Activated T-cell treated with anti-CD3 and anti-CD28 coated beads, Interleukin-2, amount 50 U/mL, for 1 hour (primary cell): Measurements from ENCODE around the gene KRTAP9-2.
"Not testable (repeated sequence)": the region's sequence is repeated elsewhere in the genome, so short reads cannot be mapped to it uniquely, and the experiment has no call there.

ENCODE experiments used
- DNase-seq: peaks from one replicate; pipeline ENCODE4 v3.0.0-alpha.2; 2020

Gene KRTAP9-2

GRCh38 chr17:41237116-41237515 lies 10.7 kb downstream of the KRTAP9-2 start:
- DNase-seq: not testable (repeated sequence)

- DNase-seq: not testable (repeated sequence)
Observed at GRCh38 chr17:41237949-41238437, 11.5 kb downstream of the KRTAP9-2 start, which contains the start of gene KRTAP9-8. TSS of gene KRTAP9-8 (plus strand) at chr17:41237999. CDS start at chr17:41238052, 53 bp downstream.

- not testable (repeated sequence) for DNase-seq
Observed at GRCh38 chr17:41246995-41247787, 20.7 kb downstream of the KRTAP9-2 start.

GRCh38 chr17:41249637-41250240 lies 23.3 kb downstream of the KRTAP9-2 start, which contains the start of gene KRTAP9-4:
TSS of gene KRTAP9-4 (plus strand) at chr17:41249687. CDS start at chr17:41249721, 34 bp downstream.
- not testable (repeated sequence) for DNase-seq

GRCh38 chr17:41251261-41251660 lies 24.8 kb downstream of the KRTAP9-2 start:
- DNase-seq: no peak

GRCh38 chr17:41254861-41255260 lies 28.4 kb downstream of the KRTAP9-2 start:
- no peak for DNase-seq

- not testable (repeated sequence) for DNase-seq
Observed at GRCh38 chr17:41255381-41256290, 29.2 kb downstream of the KRTAP9-2 start, which contains the start of gene KRTAP9-9. TSS of gene KRTAP9-9 (plus strand) at chr17:41255384.

- DNase-seq: no peak
Observed at GRCh38 chr17:41256291-41256685, 29.8 kb downstream of the KRTAP9-2 start.

GRCh38 chr17:41258406-41258805 lies 32.0 kb downstream of the KRTAP9-2 start:
- no peak for DNase-seq

- no peak for DNase-seq
Observed at GRCh38 chr17:41263212-41263611, 36.8 kb downstream of the KRTAP9-2 start.

- DNase-seq: no peak
Observed at GRCh38 chr17:41264599-41264998, 38.2 kb downstream of the KRTAP9-2 start.

GRCh38 chr17:41265078-41265477 lies 38.6 kb downstream of the KRTAP9-2 start, which contains the start of gene KRTAP9-6:
TSS of gene KRTAP9-6 (plus strand) at chr17:41265378. CDS start at chr17:41265378, 0 bp downstream.
- DNase-seq: no peak

GRCh38 chr17:41267711-41268110 lies 41.3 kb downstream of the KRTAP9-2 start:
- no peak for DNase-seq

GRCh38 chr17:41271323-41271722 lies 44.9 kb downstream of the KRTAP9-2 start:
- not testable (repeated sequence) for DNase-seq

- DNase-seq: no peak
Observed at GRCh38 chr17:41271858-41272257, 45.4 kb downstream of the KRTAP9-2 start.

- not testable (repeated sequence) for DNase-seq
Observed at GRCh38 chr17:41275648-41276190, 49.3 kb downstream of the KRTAP9-2 start, which contains the start of gene KRTAP9-7. TSS of gene KRTAP9-7 (plus strand) at chr17:41275698. CDS start at chr17:41275698, 0 bp downstream.
